Activated T-helper 1 cell treated with Interleukin-2 at 50 U/mL for 16 hours (primary cell): ENCODE measurements around the gene TMEM175.

Experiments
- DNase-seq: peaks from one replicate; pipeline ENCODE4 v3.0.0-alpha.2; 2020; ENCODE audit warnings: low read depth

Gene TMEM175

DNA sequence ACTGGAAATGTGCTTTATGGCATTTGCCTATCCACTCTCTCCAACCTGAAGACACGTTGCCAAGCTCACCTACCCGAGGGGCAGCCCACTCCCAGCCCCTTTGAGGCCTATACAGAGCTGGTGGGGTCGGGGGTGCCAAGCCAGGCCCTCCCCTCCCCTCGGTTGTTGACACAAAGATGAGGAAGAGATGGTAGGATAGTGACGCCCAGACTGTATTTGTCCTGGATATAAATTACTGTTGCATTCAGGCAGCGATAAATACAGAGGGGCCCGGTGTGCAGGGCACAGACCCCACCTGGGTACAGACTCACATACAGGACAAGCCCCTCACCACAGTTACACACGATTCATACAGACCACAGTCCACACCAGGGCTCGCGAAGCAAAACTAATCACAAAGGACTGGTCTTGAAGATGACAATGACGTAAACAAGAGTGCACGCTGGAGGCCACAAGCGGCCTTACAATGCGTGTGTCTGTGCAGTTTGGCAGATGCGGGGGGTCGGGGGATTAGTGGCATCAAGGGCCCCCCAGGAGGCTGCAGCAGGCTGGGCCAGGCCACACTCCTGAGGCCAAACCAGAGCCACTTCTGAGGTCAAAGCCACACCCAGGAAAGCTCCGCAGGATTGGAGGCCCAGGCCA lies 26.6 kb downstream of the TMEM175 start:
- no peak for DNase-seq

DNA sequence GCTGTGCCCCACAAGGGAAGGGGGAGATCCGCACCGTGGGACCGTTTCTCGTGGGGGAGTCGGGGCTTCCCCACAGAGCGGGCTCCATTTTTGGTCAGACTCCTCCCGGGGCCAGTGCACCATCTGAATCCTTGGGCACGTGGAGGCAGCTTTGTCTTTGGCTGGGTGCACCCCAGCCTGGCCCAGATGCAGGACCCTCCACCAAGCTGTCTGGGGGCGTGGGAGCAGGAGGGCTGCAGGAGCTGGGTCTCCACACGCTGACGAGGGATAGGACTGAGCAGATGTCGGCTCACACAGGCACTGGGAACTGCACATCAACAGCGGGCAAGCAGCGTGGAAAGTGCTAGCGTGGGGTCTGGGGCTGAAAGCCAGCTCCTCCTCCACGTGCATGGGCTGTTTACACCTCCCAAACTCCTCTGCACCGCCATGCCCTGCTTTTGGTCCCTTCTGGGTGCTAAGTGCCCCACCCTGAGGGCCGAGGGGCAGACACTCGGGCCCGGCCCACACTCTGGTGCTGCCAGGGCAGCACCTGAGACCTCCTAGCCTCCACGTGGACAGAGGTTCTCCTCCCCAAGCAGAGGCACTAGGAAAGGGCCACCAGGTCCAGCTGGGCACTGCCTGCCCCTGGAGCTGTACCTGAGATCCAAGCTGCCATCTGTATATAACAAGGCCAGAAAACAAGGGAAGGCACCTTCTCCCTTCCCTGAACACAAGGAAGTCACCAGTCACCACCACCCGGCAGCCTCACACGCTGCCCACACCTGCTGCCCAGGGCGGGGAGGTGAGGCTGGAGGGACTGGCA lies 27.3 kb downstream of the TMEM175 start:
- DNase-seq: no peak

DNA sequence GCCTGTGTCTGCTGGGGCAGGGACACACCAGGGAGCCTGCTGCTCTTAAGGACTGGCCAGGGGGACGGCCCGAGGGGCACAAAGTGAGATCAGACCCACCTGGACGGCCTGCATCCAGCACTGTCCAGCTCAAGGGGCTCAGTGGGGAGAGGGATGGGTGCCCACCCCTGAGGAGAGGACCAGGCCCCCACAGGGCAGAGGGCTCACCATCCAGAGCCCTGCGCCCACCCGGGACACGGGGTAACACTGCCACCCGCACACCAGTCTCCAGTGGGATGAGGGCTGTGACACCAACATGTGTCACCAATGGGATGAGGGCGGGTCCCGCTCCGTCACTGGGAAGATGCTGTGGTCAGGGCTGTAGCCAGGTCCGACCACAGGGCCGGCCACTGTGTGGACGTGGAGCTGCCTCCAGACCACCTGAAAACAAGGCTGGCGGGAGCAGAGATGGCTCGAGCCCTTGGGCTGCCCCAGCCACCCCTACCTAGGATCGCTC lies 27.9 kb downstream of the TMEM175 start:
- no peak for DNase-seq

DNA sequence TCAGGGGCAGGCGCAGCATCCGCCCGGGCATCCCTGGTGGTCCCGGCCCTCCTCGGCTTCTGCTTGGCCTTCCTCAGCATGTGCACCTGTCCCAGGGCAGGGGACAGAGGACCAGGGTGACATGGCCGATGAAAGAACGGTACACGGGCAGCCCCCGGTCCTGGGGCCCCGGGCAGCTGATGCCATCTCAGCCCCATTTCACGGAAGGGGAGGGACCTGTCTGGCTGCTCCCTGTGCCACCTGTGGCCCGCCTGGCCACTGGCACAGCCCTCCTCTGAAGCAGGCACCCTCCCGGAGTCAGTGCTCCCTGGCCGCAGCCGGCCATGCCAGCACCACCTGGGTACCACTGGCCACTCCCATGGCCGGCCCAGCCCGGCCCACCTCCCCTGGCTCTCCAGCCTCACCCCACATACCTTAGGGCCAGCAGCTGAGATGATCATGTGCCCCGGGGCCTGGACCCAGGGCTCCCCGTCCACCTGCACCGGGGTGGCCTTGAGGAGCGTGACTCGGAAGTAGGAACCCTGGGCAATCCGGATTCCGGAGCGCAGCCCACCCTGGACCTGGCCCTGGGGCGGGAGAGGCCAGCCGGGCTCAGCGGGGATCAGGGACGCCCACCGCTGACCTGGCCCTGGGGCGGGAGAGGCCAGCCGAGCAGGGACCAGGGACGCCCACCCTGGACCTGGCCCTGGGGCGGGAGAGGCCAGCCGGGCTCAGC lies 28.5 kb downstream of the TMEM175 start:
- no peak for DNase-seq

DNA sequence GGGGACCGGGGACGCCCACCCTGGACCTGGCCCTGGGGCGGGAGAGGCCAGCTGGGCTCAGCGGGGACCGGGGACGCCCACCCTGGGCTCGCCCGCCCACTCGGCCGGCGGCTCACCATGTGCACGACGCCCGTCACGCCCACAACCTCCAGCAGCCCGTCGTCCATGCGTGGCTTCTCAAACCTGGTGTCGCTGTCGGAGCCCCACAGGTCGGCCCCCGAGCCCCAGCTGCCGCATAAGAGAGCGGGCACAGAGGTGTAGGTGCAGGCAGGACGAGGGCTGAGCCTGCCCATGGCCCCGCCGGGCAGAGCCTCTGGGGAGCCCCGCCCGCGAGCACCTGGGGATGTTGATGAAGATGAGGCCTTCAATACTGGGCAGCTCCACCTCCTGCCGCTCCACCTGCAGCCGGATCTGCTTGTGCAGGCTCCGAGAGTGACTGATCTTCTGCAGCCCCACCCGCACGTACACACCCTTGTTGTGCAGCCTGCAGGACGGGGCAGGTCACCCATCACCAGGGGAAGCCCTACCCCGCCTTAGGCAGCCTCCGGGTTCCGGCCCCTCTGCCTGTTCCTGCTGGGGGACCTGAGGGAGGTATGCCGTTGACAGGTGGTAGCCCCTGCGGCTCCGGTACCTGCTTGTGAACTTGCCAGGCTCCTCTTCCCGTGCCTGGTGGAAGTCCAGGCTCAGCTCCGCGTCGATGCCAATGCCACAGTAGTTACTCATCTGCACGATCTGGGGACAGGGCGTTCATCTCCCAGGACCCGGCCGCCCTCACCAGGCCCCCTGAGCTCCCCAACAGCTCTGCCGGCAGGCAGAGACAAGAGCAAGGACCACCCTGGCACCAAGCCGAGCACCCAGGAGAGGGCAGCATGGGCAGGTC lies 29.3 kb downstream of the TMEM175 start:
- DNase-seq: no peak

DNA sequence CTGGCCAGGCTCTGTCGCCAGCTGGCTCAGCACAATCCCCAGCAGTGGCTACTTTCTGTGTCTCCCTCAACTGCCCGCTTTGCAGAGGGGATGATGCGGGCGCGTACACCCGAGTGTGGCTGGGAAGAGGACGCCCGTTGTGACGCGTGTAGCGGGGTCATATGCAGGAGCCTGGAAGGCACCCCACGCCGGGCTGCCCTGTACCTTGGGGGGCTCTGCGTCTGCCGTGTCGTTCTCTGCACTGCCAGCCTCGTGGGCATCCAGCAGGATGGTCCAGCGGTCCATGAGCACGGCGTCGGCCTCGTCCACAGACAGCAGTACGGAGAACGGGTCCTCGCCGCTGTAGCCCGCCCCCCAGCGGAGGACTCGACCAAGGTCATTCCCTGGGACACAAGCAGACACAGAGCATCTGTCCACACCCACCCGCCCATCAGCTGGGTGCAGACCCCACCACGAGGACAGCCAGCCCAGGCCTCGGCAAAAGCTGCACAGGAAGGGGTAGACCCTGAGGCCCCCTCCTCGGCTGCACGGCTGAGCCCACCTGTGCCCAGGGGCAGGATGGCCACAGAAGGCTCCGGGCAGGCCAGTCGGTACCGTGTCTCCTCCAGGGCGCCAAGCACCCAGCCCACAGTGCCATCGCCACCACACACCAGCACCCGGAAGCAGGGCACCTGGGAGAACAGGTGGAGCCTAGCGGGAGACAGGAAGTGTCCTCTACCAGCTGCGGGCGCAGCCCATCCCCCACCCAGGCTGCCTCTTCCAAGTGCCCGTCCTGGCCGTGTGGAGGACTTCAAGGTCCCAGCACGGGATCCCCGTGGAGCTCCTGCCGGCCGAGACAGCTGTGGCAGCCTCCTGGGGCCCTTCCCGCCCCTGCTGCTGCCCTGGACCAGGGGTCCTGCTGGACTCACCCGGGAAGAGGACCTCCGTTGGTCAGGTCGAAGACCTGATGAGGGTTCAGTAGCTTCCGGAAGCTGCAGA lies 30.3 kb downstream of the TMEM175 start:
- DNase-seq: no peak

DNA sequence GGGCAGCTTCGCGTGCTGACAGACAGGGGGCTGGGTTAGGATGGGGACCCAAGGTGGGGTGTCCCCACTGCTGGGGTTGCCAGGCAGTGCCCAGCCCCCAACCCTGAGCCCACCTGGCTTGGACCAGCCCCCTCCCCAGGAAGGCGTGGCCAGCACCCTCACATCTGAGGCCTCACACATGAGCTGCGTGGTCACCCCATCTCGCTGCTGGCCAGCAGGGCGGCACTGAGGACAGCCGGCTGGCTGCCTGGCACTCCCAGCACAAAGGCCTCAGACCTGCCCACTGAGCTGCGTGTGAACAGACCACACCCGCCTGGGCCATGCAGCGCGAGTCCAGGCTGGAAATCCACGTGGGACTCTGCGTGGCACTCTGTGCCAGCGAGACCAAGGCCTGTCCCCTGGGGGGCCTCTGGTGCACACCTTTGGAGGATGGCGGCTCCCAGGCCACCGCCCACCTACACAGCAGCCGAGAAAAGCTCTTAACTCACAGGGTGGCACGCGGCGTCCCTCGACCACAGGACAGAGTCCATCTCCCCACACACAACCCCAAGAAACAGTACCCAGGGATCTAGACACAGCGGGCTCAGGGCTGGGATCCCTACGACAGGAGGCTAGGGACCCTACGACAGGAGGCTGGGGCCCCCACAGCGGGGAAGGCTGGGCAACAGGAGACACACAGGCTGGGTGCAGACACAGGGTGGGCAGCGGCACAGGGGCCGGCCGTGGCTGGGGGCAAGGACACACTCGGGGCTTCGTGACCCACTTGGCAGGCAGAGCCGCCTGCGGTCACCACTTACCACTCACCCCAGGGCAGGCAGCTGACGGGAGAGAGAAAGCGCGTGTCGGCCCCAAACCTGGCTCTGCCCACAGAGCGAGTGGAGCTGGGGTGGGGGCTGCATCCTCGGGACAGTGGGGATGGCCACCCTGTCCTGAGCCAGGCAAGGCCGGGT lies 31.3 kb downstream of the TMEM175 start:
- DNase-seq: no peak

DNA sequence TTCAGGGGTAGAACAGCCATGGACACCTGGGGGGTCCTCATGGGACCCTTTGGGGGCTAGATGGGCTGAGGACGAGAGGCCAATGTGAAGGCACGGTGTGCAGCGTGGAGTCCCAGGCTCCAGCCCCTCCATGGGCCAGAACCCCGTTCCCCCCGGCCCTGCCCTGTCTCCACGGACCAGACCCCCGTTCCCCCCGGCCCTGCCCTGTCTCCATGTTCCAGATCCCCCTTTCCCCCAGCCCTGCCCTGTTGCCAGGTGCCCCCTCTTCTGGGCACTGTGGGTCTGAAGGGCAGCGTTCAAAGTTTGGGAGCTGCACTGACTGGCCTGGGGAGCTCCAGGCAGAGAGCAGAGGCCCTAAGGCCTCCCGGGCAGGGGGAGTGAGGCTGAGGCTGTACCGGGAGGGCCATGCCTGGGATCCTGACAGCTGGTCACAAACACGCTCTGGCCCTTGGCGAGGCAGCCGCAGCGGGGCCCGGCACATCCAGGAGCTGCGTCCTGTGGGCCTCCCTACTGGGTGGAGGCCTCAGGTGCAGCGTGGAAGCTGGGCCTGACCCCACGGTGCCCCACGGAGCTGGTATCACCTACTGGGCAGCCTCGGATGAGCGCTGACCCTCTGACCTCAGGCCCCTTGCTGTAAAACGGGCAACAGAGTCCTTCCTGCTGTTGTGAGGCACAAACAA lies 32.2 kb downstream of the TMEM175 start:
- DNase-seq: no peak

DNA sequence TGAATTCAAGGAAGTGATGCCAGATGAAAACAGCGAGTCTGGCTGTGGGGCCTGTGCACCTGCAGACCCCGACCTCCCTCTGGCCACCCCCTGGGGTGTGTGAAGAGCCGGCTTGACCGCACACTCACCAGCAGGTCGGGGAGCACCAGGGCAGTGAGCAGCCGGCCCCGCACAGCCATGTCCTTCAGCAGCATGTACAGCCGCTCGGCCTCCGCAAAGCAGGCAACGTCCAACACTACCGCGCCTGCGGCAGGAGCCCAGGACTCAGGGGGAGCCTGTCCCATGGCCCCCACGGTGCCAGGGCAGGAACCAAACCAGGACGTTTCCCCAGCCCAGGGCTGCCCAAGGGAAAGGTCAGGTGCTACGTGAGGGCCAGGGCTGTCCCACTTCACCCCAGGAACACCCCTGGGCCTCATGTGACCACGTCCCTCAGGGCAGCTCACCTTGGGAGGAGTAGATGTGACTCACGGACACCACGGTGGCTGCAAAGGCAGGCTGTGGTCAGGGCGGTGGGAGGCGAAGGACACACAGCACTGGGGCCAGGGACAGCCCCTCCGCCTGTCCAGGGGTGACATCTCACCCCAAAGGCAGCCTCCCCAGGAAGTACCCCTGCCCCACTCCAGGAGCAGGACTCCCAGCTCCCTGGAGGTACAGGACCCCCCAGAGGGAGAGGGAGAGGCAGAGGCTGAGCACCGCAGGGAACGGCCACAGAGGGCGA lies 32.9 kb downstream of the TMEM175 start:
- no peak for DNase-seq

DNA sequence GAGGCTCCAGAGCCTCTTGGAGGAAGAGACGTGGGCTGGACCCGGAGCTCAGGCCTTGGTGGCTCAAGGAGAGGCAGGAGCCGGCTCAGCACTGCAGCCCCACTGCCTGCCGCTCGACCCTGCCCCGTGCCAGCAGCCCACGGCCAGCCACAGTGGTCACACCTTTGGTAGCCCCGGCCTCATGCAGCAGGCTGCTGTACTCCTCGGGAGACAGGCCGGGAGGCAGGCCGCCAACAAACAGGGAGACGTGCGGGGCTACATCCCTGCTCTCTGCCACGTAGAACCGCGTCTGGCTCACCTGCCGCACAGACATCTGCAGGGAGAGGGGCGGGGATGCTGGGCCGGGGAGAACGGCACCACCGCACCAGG lies 33.5 kb downstream of the TMEM175 start:
- DNase-seq: no peak

DNA sequence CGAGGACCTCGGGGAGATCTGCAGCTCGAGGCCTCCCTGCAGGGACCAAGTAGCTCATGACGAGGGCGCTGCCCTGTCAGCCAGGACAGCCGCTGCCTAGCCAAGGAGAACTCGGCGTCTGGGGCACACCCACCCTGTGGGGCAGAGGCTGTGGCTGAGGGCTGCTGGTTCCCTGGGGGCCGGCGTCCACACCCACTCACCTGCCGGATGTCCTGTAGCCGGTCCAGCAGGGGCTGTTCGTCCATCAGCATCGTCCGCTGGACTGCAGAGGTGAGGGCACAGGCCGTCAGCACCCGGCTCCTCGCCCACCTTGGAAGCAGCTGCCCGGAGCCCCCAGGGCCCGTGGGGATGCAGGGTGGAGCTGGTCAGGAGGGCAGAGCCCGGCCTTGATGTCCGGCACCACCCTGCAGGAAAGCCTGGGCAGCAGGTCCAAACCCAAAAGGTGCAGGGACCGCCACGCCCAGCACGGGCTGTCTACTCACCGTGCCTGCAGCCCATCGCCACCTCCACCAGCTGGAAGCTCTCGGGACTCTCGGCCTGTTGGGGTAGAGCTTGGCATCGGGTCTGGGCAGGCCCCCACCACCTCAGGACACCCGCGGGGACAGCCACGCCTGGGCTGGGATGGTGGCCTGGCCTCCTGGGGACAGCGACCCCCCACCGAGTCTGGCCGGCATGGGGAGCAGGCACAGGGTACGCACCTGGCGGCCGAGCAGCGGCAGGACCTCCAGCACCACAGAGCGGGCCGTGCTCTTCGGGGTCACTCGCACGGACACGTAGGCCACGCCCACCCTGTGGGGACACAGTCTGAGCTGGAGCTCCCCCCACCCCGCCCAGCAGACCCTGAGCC lies 34.2 kb downstream of the TMEM175 start:
- no peak for DNase-seq

DNA sequence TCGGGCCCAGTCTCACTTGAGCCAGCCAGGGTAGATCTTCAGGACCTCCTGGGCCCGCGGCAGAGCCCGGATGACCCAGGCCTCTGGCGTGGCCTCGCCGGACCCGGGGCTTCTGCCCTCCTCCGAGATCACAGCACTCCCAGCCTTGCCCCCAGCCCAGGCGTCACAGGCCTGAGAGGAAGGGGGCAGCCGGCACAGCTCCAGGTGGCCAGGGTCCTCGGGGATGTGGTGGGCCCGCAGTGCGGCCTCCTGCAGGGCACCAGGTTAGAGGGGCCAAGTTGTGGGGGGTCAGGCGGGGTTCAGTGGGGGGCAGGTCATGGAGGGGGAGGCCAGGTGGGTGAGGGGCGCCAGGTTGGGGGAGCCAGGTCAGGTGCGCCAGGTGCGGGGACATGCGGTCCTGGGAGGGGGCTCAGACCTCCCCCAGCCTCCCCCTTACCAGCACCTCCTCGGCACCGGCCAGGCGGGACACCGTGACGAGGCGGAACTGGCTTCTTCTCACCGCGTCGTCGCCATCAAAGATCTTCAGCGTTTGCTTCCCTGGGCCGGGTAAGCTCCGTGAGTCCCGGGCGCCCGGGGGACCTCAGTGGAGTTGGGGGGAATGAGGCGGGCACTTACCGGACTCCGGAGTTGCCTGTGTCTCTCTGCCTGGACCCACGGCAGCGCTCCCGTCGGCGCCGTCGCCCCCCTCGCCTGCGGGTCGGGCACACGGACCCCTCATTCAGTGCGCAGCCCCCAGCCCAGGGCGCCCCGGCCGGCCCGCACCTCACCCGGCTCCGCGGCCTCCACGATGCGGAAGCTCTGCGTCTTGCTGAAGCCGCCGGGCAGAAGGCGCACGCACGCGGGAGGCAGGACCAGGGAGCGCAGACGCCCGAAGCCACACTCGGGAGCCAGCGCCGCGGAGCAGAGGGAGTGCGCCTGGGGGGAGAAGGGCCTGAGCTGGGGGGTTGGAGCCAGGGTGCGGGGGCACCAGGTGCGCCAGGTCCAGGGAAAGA lies 35.1 kb downstream of the TMEM175 start:
- DNase-seq: no peak

DNA sequence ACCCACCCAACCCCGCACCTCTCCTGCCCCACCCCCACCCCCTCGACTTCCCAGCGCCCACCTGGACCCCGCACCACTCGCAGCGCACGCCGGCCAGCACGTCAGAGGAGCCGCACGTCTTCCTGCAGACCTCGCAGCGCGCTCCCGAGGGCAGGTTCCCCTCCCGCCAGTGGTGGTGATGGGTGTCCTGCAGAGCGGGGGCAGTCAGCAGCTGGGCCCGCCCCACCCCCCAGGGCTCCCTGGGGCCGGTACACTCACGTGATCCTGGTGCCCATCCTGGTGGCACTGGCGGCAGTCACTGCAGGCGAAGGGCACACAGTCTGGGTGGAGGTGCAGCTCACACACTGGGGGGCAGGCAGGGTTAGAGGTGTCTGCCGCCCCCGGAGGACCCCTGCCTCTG lies 36.0 kb downstream of the TMEM175 start:
- DNase-seq: no peak

DNA sequence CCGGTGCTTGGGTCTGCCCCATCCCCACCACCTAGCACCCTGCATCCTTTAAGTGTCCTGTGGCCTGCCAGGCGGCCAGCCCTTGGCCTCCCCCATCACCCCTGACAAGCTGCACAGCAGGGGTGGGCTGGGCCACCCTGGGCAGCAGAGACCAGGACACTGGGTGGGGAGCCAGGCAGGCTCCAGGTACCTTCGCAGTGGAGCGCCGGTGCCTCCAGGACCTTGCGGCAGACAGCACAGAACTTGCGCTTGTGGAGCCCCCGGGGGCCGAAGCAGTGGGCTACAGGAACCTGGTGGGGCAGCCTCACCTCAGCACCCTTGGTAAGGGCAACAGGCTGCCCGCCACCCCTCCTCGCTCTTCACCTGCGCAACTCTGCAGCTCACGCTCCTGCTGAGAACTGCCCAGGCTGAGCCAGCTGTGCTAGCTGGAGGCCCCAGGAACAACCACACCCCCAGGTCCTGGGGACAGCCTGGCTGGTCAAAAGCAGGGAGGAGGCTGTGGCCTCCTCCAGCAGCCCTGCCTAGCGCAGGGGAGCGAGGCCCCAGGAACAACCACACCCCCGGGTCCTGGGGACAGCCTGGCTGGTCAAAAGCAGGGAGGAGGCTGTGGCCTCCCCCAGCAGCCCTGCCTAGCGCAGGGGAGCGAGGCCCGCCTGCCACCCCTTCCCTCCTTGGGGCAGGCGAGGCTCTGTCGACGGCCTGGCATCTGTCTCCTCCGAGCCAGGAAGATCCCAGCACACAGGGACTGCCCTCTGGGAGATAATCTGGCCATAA lies 36.5 kb downstream of the TMEM175 start:
- DNase-seq: no peak

DNA sequence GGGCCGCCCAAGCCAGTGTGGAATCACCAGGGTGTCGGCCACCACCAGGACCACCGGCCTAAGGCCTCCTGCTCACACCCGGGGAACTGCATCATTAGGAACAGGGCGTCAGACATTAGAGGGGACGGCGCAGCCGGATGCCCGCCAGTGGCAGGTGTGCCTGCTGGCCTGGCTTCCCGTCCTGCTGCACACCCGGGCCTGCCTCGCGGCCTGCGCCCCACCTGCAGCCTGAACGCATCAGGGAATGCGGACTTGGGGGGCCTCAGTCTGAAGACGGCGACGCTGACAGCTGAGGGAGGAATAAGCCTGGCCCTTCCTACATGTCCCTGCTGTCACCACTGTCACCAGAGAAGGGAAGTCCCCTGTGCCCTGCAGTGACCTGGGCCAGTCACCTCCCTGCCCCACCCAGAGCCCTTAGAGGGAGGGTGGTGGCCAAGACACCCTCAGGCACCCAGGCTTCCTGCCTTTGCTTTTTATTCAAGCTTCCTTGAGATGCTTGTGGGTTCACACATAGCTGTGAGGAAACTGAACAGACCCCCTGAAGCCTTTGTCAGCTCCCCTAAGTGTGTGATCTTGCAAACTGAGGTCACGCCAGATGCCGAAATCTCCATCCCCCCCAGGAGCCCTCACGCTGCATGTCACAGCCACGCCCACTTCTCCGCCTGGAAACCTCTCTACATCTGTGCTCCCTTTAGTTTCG lies 37.9 kb downstream of the TMEM175 start:
- no peak for DNase-seq
